ENCODE measurements around the gene CERCAM.
"Not testable (repeated sequence)": the region's sequence is repeated elsewhere in the genome, so short reads cannot be mapped to it uniquely, and the experiment has no call there.

Gene CERCAM

GRCh38 chr9:128438343-128439109 lies 17.9 kb downstream of the CERCAM start:
- peak overlapping the region; percentile 35; the same call in 1 of the 2 replicates for H3K27ac ChIP-seq
- TF ChIP-seq CTCF (conservative IDR thresholded peaks at IDR 0.05) = peak; percentile 98

GRCh38 chr9:128439273-128439672 lies 18.6 kb downstream of the CERCAM start:
- no peak for TF ChIP-seq CTCF (conservative IDR thresholded peaks at IDR 0.05)
- H3K27ac ChIP-seq = peak overlapping the region; percentile 35; the same call in 1 of the 2 replicates

- no peak for TF ChIP-seq CTCF (conservative IDR thresholded peaks at IDR 0.05)
- H3K27ac ChIP-seq = no peak overlapping the region
Observed at GRCh38 chr9:128442150-128442549, 21.5 kb downstream of the CERCAM start.

GRCh38 chr9:128446505-128446904 lies 25.8 kb downstream of the CERCAM start:
- H3K27ac ChIP-seq = not testable (repeated sequence)

GRCh38 chr9:128448746-128449145 lies 28.1 kb downstream of the CERCAM start:
- no peak for TF ChIP-seq CTCF (conservative IDR thresholded peaks at IDR 0.05)
- H3K27ac ChIP-seq = no peak overlapping the region

- TF ChIP-seq CTCF (conservative IDR thresholded peaks at IDR 0.05) = no peak
- H3K27ac ChIP-seq = peak overlapping the region; percentile 81
Observed at GRCh38 chr9:128454991-128455390, 34.3 kb downstream of the CERCAM start.

- TF ChIP-seq CTCF (conservative IDR thresholded peaks at IDR 0.05) = no peak
Observed at GRCh38 chr9:128455849-128456612, 35.4 kb downstream of the CERCAM start, which contains the start of gene ODF2. TSS of gene ODF2 (plus strand) at chr9:128456006. CDS start at chr9:128456092, 86 bp downstream.

More at GRCh38 chr9:128455849-128456612, 35.4 kb downstream of the CERCAM start, which contains the start of gene ODF2:
- H3K27ac ChIP-seq = peak within 1 kb of the TSS; percentile 81
